Duodenal mucosa (tissue), 2 donors: ENCODE results near the gene PHTF2.
"Not testable (repeated sequence)": the region's sequence is repeated elsewhere in the genome, so short reads cannot be mapped to it uniquely, and the experiment has no call there.

Source experiments
- H3K27ac ChIP-seq: one replicate; pipeline ENCODE4 v1.7.0; 2013; ENCODE audit warnings: low read depth, low read length
- H3K27me3 ChIP-seq, 2 donors: one replicate each; pipeline ENCODE4 v1.7.0; 2013; ENCODE audit warnings: low read length in 2 of 2, control low read depth in 1 of 2; ENCODE audit not compliant: insufficient read depth in 2 of 2, control insufficient read depth in 1 of 2
- H3K36me3 ChIP-seq, 2 donors: one replicate each; pipeline ENCODE4 v1.7.0; 2013; ENCODE audit warnings: low read length in 2 of 2, control low read depth in 1 of 2; ENCODE audit not compliant: insufficient read depth in 2 of 2, control insufficient read depth in 1 of 2
- H3K4me1 ChIP-seq, 2 donors: one replicate each; pipeline ENCODE4 v1.7.0; 2013; ENCODE audit warnings: low read length in 2 of 2, control low read depth in 1 of 2; ENCODE audit not compliant: insufficient read depth in 2 of 2, control insufficient read depth in 1 of 2
- H3K4me3 ChIP-seq, 2 donors: one replicate each; pipeline ENCODE4 v1.7.0; 2013; ENCODE audit warnings: low read length in 2 of 2, low read depth in 1 of 2
- H3K9ac ChIP-seq, 2 donors: one replicate each; pipeline ENCODE4 v1.7.0; 2013; ENCODE audit warnings: low read length in 2 of 2, low read depth in 1 of 2
- H3K9me3 ChIP-seq, 2 donors: one replicate each; pipeline ENCODE4 v1.7.0; 2013; ENCODE audit warnings: low read length in 2 of 2, control low read depth in 1 of 2; ENCODE audit not compliant: control insufficient read depth in 1 of 2

PHTF2 gene

GRCh38 chr7:77770316-77770715 lies 28.3 kb upstream of the PHTF2 start:
- H3K36me3 ChIP-seq = peaks cover 4 to 24% of the 10 kb centered on the region in 2 donors
- H3K9me3 ChIP-seq = no peaks in the 10 kb centered on the region
- peaks cover 0 to 14% of the 10 kb centered on the region in 2 donors for H3K4me1 ChIP-seq
- H3K27ac ChIP-seq = no peak overlapping the region
- no peaks in the 10 kb centered on the region for H3K27me3 ChIP-seq
- H3K9ac ChIP-seq = no peak overlapping the region
- no peak overlapping the region for H3K4me3 ChIP-seq

- Histone ChIP-seq H3K36me3 (peaks cover 10 to 35% of the 10 kb centered on the region in 2 donors), H3K27ac (no peak overlapping the region), H3K4me3 (no peak overlapping the region), H3K4me1 (peaks cover 0 to 3% of the 10 kb centered on the region in 2 donors), H3K27me3 (no peaks in the 10 kb centered on the region), H3K9me3 (peaks cover 0 to 6% of the 10 kb centered on the region in 2 donors), H3K9ac (no peak overlapping the region)
Observed at GRCh38 chr7:77771901-77772300, 26.7 kb upstream of the PHTF2 start.

GRCh38 chr7:77778535-77778934 lies 20.0 kb upstream of the PHTF2 start:
- H3K36me3 ChIP-seq = peaks cover 12 to 34% of the 10 kb centered on the region in 2 donors
- no peaks in the 10 kb centered on the region for H3K27me3 ChIP-seq
- H3K4me3 ChIP-seq = no peak overlapping the region

GRCh38 chr7:77782383-77782782 lies 16.2 kb upstream of the PHTF2 start:
- H3K27me3 ChIP-seq = no peaks in the 10 kb centered on the region
- H3K9me3 ChIP-seq = no peaks in the 10 kb centered on the region
- H3K4me3 ChIP-seq = no peak overlapping the region
- peaks cover 8 to 9% of the 10 kb centered on the region in 2 donors for H3K4me1 ChIP-seq
- H3K9ac ChIP-seq = no peak overlapping the region
- H3K27ac ChIP-seq = no peak overlapping the region
- peaks cover 7 to 15% of the 10 kb centered on the region in 2 donors for H3K36me3 ChIP-seq

More at GRCh38 chr7:77778535-77778934, 20.0 kb upstream of the PHTF2 start:
- peaks cover 6 to 7% of the 10 kb centered on the region in 2 donors for H3K4me1 ChIP-seq
- peaks cover 0 to 6% of the 10 kb centered on the region in 2 donors for H3K9me3 ChIP-seq
- H3K9ac ChIP-seq = no peak overlapping the region
- H3K27ac ChIP-seq = no peak overlapping the region

- Histone ChIP-seq H3K36me3 (peaks cover 7 to 15% of the 10 kb centered on the region in 2 donors), H3K27me3 (no peaks in the 10 kb centered on the region), H3K4me1 (peaks cover 8 to 9% of the 10 kb centered on the region in 2 donors), H3K9ac (no peak overlapping the region), H3K9me3 (no peaks in the 10 kb centered on the region), H3K4me3 (no peak overlapping the region), H3K27ac (no peak overlapping the region)
Observed at GRCh38 chr7:77783111-77783510, 15.5 kb upstream of the PHTF2 start.

- peaks cover 8 to 9% of the 10 kb centered on the region in 2 donors for H3K4me1 ChIP-seq
- H3K4me3 ChIP-seq = no peak overlapping the region
- no peak overlapping the region for H3K9ac ChIP-seq
- H3K9me3 ChIP-seq = no peaks in the 10 kb centered on the region
- H3K27ac ChIP-seq = no peak overlapping the region
- H3K36me3 ChIP-seq = peaks cover 6 to 13% of the 10 kb centered on the region in 2 donors
- no peaks in the 10 kb centered on the region for H3K27me3 ChIP-seq
Observed at GRCh38 chr7:77783545-77783944, 15.0 kb upstream of the PHTF2 start.

- not testable (repeated sequence) for H3K9ac ChIP-seq, H3K9me3 ChIP-seq, H3K27me3 ChIP-seq, H3K27ac ChIP-seq, H3K4me3 ChIP-seq, H3K36me3 ChIP-seq, H3K4me1 ChIP-seq
Observed at GRCh38 chr7:77784426-77784825, 14.1 kb upstream of the PHTF2 start.

GRCh38 chr7:77786018-77786417 lies 12.6 kb upstream of the PHTF2 start:
- Histone ChIP-seq H3K27ac (no peak overlapping the region), H3K4me3 (no peak overlapping the region), H3K36me3 (peaks cover 4 to 7% of the 10 kb centered on the region in 2 donors), H3K27me3 (no peaks in the 10 kb centered on the region), H3K4me1 (peaks cover 8 to 9% of the 10 kb centered on the region in 2 donors), H3K9me3 (no peaks in the 10 kb centered on the region), H3K9ac (no peak overlapping the region)

GRCh38 chr7:77786741-77787140 lies 11.8 kb upstream of the PHTF2 start:
- H3K27ac ChIP-seq = no peak overlapping the region
- no peak overlapping the region for H3K9ac ChIP-seq
- H3K4me1 ChIP-seq = peaks cover 8 to 9% of the 10 kb centered on the region in 2 donors
- H3K9me3 ChIP-seq = no peaks in the 10 kb centered on the region
- H3K36me3 ChIP-seq = peaks cover 4 to 7% of the 10 kb centered on the region in 2 donors
- no peak overlapping the region for H3K4me3 ChIP-seq
- no peaks in the 10 kb centered on the region for H3K27me3 ChIP-seq

GRCh38 chr7:77788327-77788902 lies 10.2 kb upstream of the PHTF2 start:
- Histone ChIP-seq H3K9me3 (no peaks in the 10 kb centered on the region), H3K36me3 (peaks cover 2 to 8% of the 10 kb centered on the region in 2 donors), H3K27ac (no peak overlapping the region), H3K4me1 (peaks cover 3 to 4% of the 10 kb centered on the region in 2 donors), H3K9ac (no peak overlapping the region), H3K27me3 (no peaks in the 10 kb centered on the region), H3K4me3 (no peak overlapping the region)
